Stimulated activated CD4-positive, alpha-beta T cell treated with anti-CD3 and anti-CD28 coated beads, Interleukin-2, amount 100 ng/mL, for 24 hours (primary cell): ENCODE results near the gene DUSP3.

ENCODE experiments used
- DNase-seq, 2 donors: peaks; one replicate each; pipeline ENCODE4 v3.0.0-alpha.2; 2020

Gene DUSP3

GRCh38 chr17:43768382-43768781, 10.4 kb downstream of the DUSP3 start:
- DNase-seq, result no peak

GRCh38 chr17:43767713-43768059, 11.1 kb downstream of the DUSP3 start:
- no peak for DNase-seq

DNA sequence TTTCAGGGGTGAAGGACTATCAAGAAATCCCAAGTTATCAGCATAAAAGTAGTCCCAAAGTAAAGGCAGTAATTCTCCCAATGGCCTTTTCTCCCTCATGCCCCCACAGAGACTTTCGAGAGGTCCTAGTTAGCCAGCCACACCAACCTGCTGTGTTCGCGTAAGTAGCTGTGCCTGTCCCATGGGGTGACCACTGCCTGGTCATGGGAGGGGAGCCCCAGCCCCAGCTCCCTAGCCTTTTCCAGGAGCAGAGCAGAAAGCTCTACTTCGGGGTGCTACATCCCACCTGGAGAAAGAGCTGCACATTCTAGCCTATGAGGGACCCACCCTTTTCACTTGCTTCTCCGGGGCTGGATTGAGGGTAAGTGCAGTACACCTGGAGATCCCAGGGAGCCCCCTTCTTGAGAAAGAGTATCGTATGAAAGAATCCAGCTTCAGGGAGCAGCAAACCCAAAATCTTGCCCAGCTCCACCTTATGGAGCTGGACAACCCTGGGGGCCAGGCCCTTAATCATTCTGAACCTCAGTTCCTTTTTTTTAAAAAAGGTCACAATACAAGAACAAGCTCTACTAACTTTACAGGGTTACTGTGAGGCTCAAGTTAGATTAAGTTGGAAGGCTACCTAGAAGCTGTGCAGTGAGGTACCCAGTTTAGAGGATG, 11.6 kb downstream of the DUSP3 start:
- DNase-seq, result no peak

DNA sequence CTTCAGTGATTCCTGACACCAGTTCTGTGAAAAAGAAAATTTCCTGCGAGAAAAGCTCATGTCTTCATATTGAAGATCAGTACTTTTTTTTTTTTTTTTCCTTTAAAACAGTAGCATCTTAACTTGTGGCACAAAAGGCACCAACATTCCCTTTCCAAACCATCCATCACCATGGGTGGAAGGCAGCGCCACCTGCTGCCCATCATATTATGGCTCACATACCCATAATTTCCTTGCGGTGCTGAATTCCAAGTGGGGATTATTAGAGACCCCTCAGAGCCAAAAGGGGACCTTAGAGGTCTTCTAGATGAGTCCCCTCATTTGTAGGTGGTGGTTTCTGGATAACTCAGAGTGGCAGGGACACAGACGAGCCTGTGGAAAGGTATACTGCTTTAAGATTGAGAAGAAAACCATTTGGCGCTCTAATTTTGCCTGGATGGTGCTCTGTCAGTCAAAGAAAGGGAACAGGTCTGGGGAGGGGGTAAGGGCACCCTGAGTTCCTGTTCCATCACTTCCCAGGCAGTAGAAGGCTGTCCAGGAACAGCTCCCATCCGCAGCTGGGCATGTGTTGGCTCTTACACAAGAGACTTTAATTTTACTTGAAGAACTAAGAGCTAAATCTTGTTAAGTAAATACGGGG, 12.2 kb downstream of the DUSP3 start:
- peak; percentile 61 to 73 for DNase-seq

GRCh38 chr17:43760254-43760852, 18.4 kb downstream of the DUSP3 start:
- DNase-seq, result peak; percentile 94 to 96

DNA sequence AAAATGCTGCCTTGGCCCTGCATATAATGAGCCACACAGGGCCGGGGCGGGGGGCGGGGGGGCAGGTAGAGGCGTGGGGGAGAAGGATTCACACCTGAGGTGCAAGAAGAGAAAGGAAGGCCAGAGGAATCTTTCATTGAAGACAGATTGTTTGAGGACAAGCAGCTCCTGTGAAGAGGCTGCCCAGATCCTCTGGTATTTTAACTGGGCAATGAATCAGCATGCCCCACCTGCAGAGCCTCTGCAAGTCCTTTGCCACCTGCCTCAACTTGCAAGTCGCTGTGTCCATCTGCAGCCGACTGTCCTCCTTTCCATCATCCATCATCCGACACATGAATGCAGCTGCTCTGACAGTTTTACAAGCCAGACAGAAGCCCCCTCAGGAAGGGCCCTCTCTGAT, 18.9 kb downstream of the DUSP3 start:
- no peak for DNase-seq

GRCh38 chr17:43758497-43759174, 20.1 kb downstream of the DUSP3 start, which contains the start of gene SOST:
SOST (minus strand) TSS chr17:43758791; CDS start chr17:43758741, 50 bp downstream.
- DNase-seq, result no peak

- DNase-seq, result no peak
Observed at GRCh38 chr17:43758086-43758485, 20.7 kb downstream of the DUSP3 start.

GRCh38 chr17:43757171-43757660, 21.6 kb downstream of the DUSP3 start:
- no peak for DNase-seq

GRCh38 chr17:43756201-43756600, 22.6 kb downstream of the DUSP3 start:
- no peak for DNase-seq

DNA sequence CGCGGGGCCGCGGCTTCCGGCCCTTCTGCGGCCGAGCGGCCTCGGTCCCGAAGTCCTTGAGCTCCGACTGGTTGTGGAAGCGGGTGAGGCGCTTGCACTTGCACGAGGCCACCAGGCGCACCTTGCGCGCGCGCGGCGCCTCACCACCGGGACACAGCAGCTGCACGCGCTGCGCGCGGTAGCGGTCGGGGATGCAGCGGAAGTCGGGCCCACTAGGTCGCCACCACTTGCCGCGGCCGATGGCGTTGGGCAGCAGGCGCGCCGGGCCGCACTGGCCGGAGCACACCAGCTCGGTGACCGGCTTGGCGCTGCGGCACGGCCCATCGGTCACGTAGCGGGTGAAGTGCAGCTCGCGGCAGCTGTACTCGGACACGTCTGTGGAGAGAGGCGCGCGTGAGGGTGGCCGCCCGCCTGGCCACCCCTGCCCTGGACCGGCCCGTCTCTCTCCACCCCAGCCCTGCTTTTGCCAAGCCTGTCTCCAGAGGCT, 23.3 kb downstream of the DUSP3 start:
- DNase-seq, result peak in 1 of 2 donors; percentile 30

DNA sequence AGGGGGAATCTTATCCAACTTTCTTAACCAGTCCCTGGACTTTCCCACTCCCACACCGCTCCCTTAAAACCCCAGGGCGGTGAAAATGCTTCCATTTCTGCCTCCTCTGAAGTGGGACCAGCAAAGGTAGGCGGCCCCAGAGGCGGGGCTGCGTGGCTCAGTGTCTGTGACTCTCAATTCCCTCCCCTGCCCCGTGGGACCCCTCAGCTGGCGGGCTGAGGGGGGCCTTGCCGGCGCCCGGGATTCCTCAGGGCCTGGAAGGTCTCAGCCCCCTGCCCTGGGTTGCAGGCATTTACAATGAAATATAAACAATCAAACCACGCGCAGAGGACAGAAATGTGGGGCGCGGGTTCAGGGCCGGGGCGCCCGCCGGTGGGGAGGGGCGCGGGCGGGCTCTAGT, 23.8 kb downstream of the DUSP3 start:
- DNase-seq, result no peak

DNA sequence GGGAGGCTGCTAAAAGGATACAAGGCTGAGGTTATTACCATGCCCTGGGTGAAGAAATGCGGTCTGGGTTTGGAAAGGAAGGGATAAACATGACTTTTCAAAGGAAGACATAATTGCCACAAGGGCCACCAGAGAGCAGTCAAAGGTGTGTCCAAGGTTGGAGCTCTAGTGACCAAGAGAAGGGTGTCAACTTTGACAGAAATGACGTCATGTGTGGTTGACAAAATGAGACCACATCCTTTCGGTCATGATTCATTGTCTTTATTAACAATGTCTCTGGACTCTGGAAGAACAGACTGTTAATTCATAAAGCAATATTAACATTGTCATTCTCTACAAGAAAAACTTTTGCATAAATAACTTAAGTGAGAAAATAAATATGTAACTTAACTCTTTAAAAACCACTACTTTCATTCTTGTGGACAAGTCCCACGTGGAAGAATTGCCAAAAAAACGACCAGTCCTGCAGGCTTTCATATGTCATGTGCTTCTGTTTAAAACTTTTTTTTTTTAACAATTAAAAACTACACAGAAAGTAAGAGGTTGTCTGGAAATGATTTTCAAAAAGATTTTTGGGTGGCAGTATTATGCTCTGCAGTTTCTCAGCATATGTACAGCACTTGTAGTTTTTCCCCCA, 25.2 kb downstream of the DUSP3 start:
- DNase-seq, result no peak

GRCh38 chr17:43750153-43750552, 28.6 kb downstream of the DUSP3 start:
- no peak for DNase-seq

DNA sequence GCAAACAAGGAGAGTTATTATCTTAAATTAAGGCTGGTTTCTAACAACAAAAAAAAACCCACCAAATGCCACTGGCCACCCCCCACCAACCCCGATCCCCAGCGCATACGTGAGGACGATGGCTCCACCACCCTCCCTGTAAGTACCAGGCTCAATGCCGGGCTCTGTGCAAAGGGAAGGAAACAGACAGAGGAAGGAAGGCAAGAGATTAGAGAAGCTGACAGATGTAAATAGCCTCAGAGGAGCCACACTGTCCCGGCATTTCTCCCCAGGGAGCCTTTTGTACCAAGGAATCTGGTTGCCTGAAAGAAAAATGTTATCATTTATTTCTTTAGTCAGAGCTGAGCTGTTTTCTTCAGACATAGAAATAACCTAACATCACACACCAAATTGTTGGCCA, 33.2 kb downstream of the DUSP3 start:
- no peak for DNase-seq

DNA sequence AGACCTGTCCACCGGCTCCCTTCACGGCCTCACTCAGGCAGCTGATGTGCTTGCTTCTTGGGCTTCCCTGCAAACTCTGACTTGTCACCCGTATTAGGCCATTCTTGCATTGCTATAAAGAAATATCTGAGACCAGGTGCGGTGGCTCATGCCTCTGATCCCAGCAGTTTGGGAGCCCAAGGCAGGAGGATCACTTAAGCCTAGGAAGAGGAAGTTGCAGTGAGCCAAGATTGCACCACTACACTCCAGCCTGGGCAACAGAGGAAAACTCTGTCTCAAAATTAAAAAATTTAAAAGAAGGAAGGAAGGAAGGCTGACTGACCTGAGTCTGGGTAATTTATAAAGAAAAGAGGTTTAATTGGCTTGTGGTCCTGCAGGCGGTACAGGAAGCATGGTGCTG, 37.1 kb downstream of the DUSP3 start:
- no peak for DNase-seq

GRCh38 chr17:43740541-43740940, 38.2 kb downstream of the DUSP3 start:
- DNase-seq, result no peak

GRCh38 chr17:43737722-43738121, 41.1 kb downstream of the DUSP3 start:
- no peak for DNase-seq

DNA sequence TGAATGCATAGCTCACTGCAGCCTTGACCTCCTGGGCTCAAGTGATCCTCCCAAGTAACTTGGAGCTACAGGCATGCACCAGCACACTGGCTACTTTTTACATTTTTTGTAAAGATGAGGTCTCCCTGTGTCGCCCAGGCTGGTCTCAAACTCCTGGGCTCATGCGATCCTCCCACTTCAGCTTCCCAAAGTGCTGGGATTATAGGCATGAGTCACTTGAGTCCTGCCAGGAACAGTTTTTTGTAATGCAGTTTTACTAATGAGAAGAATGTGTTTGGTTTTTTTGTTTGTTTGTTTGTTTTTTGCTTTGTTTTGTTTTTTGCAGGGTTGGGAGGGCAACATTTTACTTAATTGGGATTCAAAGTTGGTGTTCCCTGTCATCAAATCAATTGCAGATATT, 42.4 kb downstream of the DUSP3 start:
- DNase-seq, result no peak

GRCh38 chr17:43734376-43734775, 44.4 kb downstream of the DUSP3 start:
- DNase-seq, result no peak

- DNase-seq, result no peak
Observed at GRCh38 chr17:43733956-43734355, 44.8 kb downstream of the DUSP3 start.

- DNase-seq, result no peak
Observed at GRCh38 chr17:43732958-43733357, 45.8 kb downstream of the DUSP3 start.

- DNase-seq, result no peak
Observed at GRCh38 chr17:43728081-43728480, 50.7 kb downstream of the DUSP3 start.
